HG02678 (cell line): ENCODE data around the gene TRAIP.
"Not testable (repeated sequence)": the region's sequence is repeated elsewhere in the genome, so short reads cannot be mapped to it uniquely, and the experiment has no call there.

Source experiments
- ATAC-seq: cut with Tn5 transposase; IDR thresholded peaks from one replicate; pipeline ENCODE4 v1.9.1; 2021; ENCODE audit warnings: mild to moderate bottlenecking, moderate library complexity; ENCODE audit not compliant: unreplicated experiment

The TRAIP gene

GRCh38 chr3:49856181-49857005 is at the start of gene TRAIP:
Gene TRAIP (minus strand): TSS chr3:49856564. CDS start chr3:49856453, 111 bp downstream.
- ATAC-seq: peak; percentile 96

GRCh38 chr3:49904448-49904847 is 48.1 kb upstream of the TRAIP start:
- not testable (repeated sequence) for ATAC-seq

DNA sequence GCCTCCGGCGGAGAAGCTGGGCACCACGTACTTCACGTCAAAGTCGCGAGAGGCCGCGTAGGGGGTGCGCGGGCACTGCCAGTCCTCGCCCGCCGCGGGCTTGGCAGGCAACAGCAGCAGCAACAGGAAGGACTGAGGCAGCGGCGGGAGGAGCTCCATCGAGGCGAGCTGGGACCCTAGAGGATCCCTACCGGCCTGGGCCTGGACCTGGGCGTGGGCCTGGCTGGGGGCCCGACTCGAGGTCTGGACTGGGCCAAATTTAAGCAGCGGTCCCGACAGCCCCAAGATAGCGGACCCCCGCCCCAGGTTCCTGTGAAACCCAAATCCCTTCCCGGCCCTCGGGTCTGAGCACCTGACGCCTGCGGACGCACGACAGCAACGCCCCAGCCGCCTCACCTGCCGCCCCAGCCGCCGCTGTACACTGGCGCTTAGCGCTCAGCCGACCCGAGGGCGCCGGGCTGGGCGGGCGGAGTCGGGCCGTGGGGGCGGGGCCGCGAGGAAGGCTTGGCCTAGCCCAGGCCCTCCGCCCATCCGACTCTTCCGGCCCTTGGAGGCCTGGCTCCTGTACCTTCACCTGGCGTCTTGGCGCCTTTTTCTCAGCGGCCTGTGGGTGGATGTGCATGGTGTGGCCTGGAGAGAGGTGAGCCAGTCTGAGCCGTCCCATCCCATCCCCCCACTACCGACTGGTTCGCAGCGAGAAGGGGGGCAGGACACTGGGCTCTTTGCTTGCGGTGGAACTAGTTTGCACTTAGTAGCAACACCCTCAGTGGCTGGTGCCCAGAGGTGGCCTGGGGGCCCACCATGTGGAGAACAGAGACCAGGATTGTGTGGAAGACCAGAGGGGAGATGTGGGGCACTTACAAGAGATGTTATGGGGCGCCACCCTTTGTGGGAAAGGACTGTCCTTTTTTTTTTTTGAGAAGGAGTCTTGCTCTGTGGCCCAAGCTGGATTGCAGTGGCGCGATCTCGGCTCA is 47.4 kb upstream of the TRAIP start, which contains the start of gene MST1R:
Gene MST1R (minus strand): TSS at position 423 of the 974 bp plus-strand sequence. CDS start 264 bp downstream, at position 159.
- peak; percentile 75 for ATAC-seq

- no peak for ATAC-seq
These were observed 46.4 kb upstream of the TRAIP start for GRCh38 chr3:49902511-49903345.

DNA sequence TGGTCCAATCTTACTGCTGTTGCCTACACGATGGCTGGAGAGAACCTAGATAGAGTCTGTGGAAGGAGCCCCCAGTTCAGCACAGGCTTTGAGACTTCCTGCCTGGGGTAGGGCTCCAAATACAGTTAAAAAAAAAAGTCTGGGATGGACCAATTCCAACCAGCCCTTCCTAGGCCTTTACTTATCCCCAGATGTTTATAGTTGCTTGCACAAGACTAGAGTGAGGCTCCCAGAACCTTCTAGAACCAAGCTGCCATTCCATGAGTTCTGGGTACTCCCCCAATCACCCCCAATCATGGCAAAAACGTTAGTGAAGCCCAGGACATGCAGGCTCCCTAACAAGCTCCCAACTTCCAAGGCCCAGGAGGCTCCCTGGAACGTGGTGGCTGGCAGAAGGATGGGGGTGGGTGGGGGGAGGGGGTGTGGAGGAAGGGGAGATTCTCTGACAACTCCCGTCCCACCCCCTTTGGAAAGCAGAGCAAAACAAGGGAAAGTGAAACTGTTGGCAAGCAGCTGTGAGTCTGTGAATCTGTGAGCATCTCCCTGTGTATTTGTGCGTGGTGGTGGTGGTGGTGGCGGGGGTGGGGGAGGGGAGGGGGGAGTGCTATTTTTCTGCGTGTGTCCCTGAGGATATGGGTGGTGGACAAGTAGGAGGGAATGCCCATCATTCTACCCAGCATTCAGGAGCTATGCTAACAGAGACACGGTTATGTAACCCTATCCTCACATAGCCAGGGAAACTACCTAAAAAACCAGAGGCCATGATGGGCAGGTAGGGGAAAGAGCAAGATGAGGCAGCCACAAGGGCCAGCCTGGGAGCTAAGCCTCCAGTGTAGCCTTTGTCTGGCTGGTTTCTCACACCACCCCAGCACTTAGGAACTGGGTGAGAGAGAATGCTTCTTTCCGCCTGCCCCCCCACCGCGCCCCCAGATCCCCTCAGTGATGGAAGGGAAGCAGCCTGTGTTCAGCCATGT is 45.3 kb upstream of the TRAIP start:
- ATAC-seq: no peak

GRCh38 chr3:49900491-49901153 is 44.3 kb upstream of the TRAIP start:
- ATAC-seq: no peak

- ATAC-seq: no peak
These were observed 43.5 kb upstream of the TRAIP start for GRCh38 chr3:49899815-49900214.

DNA sequence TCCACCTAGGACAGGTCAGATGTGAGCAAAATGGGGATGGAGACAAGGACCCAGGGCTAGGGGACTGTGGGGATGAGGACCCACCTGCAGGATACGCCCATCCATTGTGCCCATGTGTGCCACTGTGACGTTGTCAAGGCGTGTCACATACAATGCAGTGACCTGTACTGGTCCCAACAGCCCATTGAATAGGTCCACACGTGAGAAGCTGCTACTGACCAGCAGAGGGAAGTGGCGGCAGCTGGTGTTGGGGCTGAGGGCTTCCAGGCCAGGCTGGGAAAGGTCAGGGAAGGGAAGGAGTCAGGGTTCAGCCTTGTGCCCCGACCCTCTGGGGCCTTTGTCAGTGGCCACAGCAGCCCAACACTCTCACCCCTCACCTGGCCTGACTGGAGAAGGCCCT is 42.6 kb upstream of the TRAIP start:
- ATAC-seq: no peak

DNA sequence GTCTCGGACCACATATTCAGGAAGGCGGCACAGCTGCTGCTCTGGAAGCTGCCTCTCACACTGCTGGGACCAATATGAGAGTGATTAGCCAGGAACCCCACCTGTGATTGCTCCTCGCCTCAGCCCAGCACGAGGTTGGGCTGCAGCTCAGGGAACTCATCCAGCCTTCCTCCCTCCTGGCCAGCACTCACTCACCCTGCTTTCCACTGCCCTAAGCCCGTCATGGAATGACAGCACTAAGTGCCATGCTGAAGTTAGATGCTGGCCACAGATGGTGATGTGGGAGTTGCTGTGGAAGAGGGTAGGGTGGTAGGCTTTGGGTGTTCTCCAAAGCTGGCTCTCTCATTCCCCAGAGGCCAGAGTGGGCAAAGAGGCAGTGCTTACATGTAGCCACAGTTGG is 40.0 kb upstream of the TRAIP start:
- ATAC-seq: no peak

DNA sequence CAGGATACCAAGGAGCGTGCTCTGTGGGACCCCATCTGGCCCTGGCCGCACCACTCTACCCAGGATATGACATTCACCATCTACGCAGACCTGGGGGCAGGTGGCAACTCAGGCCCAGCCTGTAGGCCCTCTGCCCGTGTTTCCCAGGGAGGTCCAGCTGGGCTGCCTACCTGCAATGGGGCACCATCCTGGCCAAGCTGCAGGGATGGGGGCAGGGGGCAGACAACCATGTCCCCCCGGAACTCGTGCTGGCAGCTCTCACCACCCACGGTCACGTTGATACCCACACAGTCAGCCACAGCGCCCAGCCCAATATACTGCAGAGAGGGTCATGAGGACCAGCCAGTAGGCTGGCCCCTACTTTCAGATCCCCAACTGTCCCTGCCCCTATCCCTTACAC is 39.4 kb upstream of the TRAIP start:
- ATAC-seq: no peak

- ATAC-seq: no peak
These were observed 32.9 kb upstream of the TRAIP start for GRCh38 chr3:49889296-49889695.

- ATAC-seq: no peak
These were observed 30.5 kb upstream of the TRAIP start for GRCh38 chr3:49886922-49887265.

GRCh38 chr3:49883998-49884397 is 27.6 kb upstream of the TRAIP start:
- ATAC-seq: no peak

DNA sequence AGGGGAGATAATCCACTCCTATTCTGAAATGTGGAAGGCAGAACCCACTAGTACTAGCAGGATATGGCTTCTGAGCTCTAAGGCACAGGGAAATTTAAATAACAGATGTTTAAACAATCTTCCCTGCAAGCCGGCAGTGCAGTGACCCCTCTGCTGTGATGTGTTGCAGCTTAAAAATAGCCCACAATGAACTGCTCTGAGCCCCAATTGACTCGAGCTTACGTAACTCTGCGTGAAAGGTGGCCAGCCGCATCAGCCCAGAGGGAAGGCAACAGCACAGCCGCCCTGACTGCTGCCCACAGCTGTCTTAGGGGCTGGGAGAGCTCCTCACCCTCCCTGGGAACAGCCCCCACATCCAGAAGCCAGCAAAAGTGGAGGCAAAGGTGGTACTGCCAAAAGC is 25.8 kb upstream of the TRAIP start:
- no peak for ATAC-seq

DNA sequence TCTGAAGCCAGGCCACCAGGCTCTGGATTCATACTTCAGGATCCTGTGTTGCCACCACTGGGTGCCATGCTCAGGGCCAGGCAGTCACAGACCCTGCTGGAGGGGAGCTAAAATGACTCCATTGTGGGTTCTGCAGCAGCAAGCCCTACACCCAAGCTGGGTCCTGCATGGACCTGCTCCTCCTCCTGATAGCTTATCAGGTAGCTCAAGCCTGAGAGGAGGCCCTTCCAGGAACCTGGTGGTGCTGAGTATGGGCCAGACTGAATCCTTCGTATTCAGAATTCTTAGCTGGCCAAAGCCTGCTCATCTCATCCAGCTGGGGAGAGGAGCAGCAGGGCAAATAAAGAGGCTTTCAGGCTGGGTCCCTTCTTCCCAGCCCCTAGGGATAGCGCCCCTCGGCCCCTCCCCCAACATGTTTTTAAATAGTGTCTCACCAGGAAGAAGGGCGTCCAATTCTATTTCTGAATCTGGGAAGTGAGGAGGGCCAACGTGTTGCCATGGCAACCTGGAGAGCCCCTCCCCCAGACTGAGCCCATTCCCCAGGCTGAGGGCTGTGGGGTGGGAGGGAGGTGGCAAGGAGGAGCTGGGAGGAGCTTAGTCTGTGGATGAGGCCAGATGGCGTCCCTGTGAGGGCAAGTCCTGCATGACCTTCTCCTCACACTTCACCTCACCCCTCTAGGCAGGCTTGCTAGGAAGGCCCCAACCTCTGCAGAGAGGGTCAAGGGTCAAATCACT is 24.4 kb upstream of the TRAIP start:
- ATAC-seq: no peak

DNA sequence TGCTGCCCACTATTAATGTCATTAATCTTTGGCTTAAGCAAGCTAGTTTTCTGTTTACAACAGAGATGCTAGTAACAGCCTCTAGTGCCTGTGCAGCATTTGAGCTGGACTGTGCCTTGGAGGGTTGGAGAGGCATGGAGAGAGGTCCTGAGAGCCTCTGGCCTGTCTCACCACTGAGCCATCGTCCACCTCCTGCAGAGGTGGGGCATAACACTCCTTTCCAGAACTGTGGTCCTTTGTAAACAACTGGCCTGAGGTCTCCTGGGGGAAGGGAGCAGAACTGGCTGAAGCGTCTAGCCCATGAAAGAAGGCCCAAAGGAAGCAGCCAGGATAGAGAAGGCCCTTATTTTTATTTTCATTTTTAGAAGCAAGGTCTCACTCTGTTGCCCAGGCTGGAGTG is 23.4 kb upstream of the TRAIP start:
- ATAC-seq: no peak

- ATAC-seq: no peak
These were observed 22.3 kb upstream of the TRAIP start for GRCh38 chr3:49878686-49879085.

DNA sequence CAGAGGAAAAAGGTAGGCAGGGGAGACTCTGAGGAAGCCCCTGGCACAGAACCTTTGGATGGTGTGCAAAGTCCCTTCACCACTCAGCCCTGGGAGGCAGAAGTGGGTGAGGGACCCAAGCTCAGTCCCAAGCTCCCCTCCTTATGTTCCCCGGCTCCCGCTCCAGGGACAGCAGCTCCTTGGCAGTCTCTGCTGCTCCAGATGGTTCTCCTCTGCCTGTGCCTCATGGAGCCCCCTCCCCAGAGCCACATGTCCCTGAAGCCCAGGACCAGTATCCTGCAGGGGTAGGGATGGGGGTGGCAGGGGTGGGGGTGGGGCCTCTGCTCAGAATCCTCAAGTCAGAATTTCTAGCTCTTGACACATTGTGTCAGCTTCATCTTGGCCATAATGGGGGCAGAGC is 21.4 kb upstream of the TRAIP start:
- no peak for ATAC-seq
